ACC112 (cell line): ENCODE results near the gene TRAPPC11.
"Not testable (repeated sequence)": the region's sequence is repeated elsewhere in the genome, so short reads cannot be mapped to it uniquely, and the experiment has no call there.

Experiments
- H2AFZ ChIP-seq: fragments of 200-600 bp; sonication (generic); one replicate; pipeline ENCODE4 v1.6.0; 2017; ENCODE audit warnings: antibody characterized with exemption, low read length; ENCODE audit not compliant: unreplicated experiment
- H3K27ac ChIP-seq: fragments of 200-600 bp; sonication (generic); 2 replicates; pipeline ENCODE4 v1.5.1; 2014; ENCODE audit warnings: low read depth, mild to moderate bottlenecking, antibody characterized with exemption, low read length, moderate library complexity
- H3K27me3 ChIP-seq: fragments of 200-600 bp; sonication (generic); 2 replicates; pipeline ENCODE4 v1.6.1; 2014; ENCODE audit warnings: mild to moderate bottlenecking, antibody characterized with exemption, low read length, moderate library complexity, mixed read lengths; ENCODE audit not compliant: insufficient read depth
- H3K36me3 ChIP-seq: fragments of 200-600 bp; sonication (generic); 2 replicates; pipeline ENCODE4 v1.6.1; 2016; ENCODE audit warnings: mild to moderate bottlenecking, antibody characterized with exemption, low read length, moderate library complexity, mixed read lengths; ENCODE audit not compliant: insufficient read depth
- H3K4me1 ChIP-seq: fragments of 200-600 bp; sonication (generic); one replicate; pipeline ENCODE4 v1.6.1; 2016; ENCODE audit warnings: low read length, mixed read lengths; ENCODE audit not compliant: insufficient read depth, unreplicated experiment, control insufficient read depth
- H3K4me3 ChIP-seq: fragments of 200-600 bp; sonication (generic); 2 replicates; pipeline ENCODE4 v1.5.1; 2014; ENCODE audit warnings: mild to moderate bottlenecking, low read depth, low read length
- H3K79me2 ChIP-seq: fragments of 200-600 bp; sonication (generic); one replicate; pipeline ENCODE4 v1.6.0; 2016; ENCODE audit warnings: low read length; ENCODE audit not compliant: control insufficient read depth, unreplicated experiment, insufficient read depth

Gene TRAPPC11

DNA sequence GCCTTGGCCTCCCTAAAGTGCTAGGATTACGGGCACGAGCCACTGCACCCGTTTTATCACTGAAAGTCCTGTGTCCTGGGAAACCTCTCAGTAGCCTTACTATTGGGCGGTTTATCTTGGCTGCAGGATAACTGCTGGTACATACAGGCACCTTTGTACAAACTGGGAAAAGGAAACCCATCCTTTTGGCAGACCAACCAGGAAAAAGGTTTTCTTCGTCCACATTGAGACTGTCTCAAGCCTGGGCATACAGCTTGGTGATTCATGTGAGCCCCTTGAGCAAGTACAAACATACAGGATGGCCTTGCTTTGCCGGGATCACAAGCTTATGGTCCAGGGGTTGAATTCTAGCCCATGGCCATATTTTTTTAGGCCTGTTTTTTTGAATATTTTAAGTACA, 32.9 kb upstream of the TRAPPC11 start:
- H3K79me2 ChIP-seq, result no peaks in the 10 kb centered on the region
- no peak overlapping the region for H2AFZ ChIP-seq
- no peaks in the 10 kb centered on the region for H3K36me3 ChIP-seq
- H3K27me3 ChIP-seq, result no peaks in the 10 kb centered on the region
- H3K4me3 ChIP-seq, result no peak overlapping the region
- H3K4me1 ChIP-seq, result no peaks in the 10 kb centered on the region
- no peak overlapping the region for H3K27ac ChIP-seq

DNA sequence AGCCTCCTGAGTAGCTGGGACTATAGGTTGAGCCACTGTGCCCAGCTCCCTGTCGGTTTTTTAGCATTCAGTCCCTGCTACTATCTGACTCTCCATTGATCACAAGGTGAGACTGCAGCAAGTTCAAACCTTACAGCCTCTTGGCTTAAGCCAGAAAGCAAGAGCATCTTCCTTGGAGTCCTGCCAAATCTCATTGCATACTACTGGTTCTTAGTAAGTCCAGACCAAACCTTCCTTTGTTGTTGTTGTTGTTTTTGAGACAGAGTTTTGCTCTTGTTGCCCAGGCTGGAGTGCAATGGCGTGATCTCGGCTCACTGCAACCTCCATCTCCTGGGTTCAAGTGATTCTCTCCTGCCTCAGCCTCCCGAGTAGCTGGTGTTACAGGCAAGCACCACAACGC, 31.8 kb upstream of the TRAPPC11 start:
- H3K4me1 ChIP-seq, H3K27ac ChIP-seq, H3K36me3 ChIP-seq, H3K79me2 ChIP-seq, H2AFZ ChIP-seq, H3K4me3 ChIP-seq, H3K27me3 ChIP-seq: not testable (repeated sequence)

DNA sequence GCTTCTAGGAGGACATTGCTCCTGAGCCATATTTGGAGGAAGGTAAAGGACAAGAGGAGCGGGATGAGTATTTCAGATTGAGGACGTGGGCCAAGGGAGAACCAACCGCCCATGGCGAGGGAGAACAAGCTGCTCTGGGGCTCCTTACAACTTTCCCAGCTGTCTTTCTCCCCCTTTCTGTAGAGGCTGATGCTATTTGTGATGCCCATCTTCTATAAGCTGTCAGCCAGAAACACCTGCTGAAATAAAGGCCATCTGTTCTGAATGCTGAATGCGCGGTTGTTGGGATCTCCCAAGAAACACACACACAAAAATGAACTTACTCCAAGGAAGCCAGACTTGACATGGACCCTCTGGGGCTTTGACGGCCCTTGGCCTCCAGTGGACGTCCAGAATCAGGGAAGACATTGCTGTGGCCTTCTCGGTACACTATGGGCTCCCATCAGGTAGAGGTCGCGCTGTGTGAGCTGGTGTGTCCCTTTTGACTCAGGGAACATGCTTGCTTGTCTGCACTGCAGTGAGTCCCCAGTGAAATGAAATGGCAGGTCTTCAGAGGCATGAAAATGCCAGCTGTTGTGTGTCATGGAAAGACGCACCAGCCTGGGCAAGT, 31.0 kb upstream of the TRAPPC11 start:
- H3K4me3 ChIP-seq, result no peak overlapping the region
- H3K27ac ChIP-seq, result no peak overlapping the region
- H3K4me1 ChIP-seq, result no peaks in the 10 kb centered on the region
- no peaks in the 10 kb centered on the region for H3K79me2 ChIP-seq
- no peak overlapping the region for H2AFZ ChIP-seq
- no peaks in the 10 kb centered on the region for H3K27me3 ChIP-seq
- H3K36me3 ChIP-seq, result no peaks in the 10 kb centered on the region

GRCh38 chr4:183631577-183632198, 27.4 kb upstream of the TRAPPC11 start:
- Histone ChIP-seq H3K27me3 (no peaks in the 10 kb centered on the region), H3K79me2 (no peaks in the 10 kb centered on the region), H3K27ac (no peak overlapping the region), H3K4me1 (peaks cover 2% of the 10 kb centered on the region), H3K36me3 (no peaks in the 10 kb centered on the region), H3K4me3 (no peak overlapping the region), H2AFZ (peak overlapping the region; percentile 3)

- Histone ChIP-seq H3K36me3 (no peaks in the 10 kb centered on the region), H3K27me3 (no peaks in the 10 kb centered on the region), H3K79me2 (no peaks in the 10 kb centered on the region), H3K27ac (no peak overlapping the region), H3K4me1 (peaks cover 12% of the 10 kb centered on the region), H2AFZ (no peak overlapping the region), H3K4me3 (no peak overlapping the region)
Observed at GRCh38 chr4:183632689-183633088, 26.4 kb upstream of the TRAPPC11 start.

GRCh38 chr4:183633476-183634400, 25.4 kb upstream of the TRAPPC11 start:
- Histone ChIP-seq H3K4me3 (no peak overlapping the region), H3K27ac (no peak overlapping the region), H3K4me1 (peaks cover 18% of the 10 kb centered on the region), H2AFZ (no peak overlapping the region), H3K27me3 (no peaks in the 10 kb centered on the region), H3K36me3 (no peaks in the 10 kb centered on the region), H3K79me2 (no peaks in the 10 kb centered on the region)

GRCh38 chr4:183635321-183635720, 23.8 kb upstream of the TRAPPC11 start:
- H3K27ac ChIP-seq, result no peak overlapping the region
- H3K4me3 ChIP-seq, result no peak overlapping the region
- H3K79me2 ChIP-seq, result no peaks in the 10 kb centered on the region
- H2AFZ ChIP-seq, result no peak overlapping the region
- H3K4me1 ChIP-seq, result peaks cover 25% of the 10 kb centered on the region
- H3K36me3 ChIP-seq, result no peaks in the 10 kb centered on the region
- no peaks in the 10 kb centered on the region for H3K27me3 ChIP-seq

GRCh38 chr4:183635741-183636140, 23.4 kb upstream of the TRAPPC11 start:
- Histone ChIP-seq H2AFZ (no peak overlapping the region), H3K4me1 (peaks cover 25% of the 10 kb centered on the region), H3K27ac (no peak overlapping the region), H3K4me3 (no peak overlapping the region), H3K36me3 (no peaks in the 10 kb centered on the region), H3K27me3 (no peaks in the 10 kb centered on the region), H3K79me2 (no peaks in the 10 kb centered on the region)

DNA sequence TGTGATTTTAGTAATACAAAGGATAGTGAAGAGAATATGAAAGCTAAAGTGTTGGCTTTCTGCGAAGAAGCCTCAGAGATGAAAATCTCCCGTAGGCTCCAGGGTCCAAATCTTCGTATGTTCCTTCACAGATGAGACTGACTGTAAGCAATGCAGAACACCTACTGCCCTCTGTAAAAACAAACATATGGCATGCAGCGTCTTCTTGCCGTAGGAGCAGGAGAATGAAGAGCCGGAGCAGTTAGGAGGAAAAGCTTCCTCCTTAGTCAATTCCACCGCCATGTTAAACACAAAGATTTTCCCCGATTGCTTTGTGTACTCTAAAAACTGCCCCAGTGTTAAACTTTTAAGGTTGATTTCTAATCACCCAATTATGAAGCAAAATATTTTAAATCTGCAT, 22.6 kb upstream of the TRAPPC11 start:
- Histone ChIP-seq H2AFZ (no peak overlapping the region), H3K36me3 (0 out of 2 replicates have a peak, but pooled peaks cover 3% of the 10 kb centered on the region), H3K27ac (0 out of 2 replicates have a peak overlapping the region, but pooled peaks have one; percentile 21), H3K27me3 (no peaks in the 10 kb centered on the region), H3K4me3 (no peak overlapping the region), H3K79me2 (no peaks in the 10 kb centered on the region), H3K4me1 (peaks cover 25% of the 10 kb centered on the region)

- H3K36me3 ChIP-seq, result 0 out of 2 replicates have a peak, but pooled peaks cover 3% of the 10 kb centered on the region
- H3K4me3 ChIP-seq, result no peak overlapping the region
- H3K27me3 ChIP-seq, result no peaks in the 10 kb centered on the region
- H3K4me1 ChIP-seq, result peaks cover 25% of the 10 kb centered on the region
- no peaks in the 10 kb centered on the region for H3K79me2 ChIP-seq
- H3K27ac ChIP-seq, result peak overlapping the region; percentile 21; the same call in 1 of the 2 replicates
- H2AFZ ChIP-seq, result no peak overlapping the region
Observed at GRCh38 chr4:183636923-183637322, 22.2 kb upstream of the TRAPPC11 start.
